HG02759 (cell line): ENCODE results near the gene DOCK9.
"Not testable (repeated sequence)": the region's sequence is repeated elsewhere in the genome, so short reads cannot be mapped to it uniquely, and the experiment has no call there.

Experiments used
- ATAC-seq: cut with Tn5 transposase; IDR thresholded peaks from one replicate; pipeline ENCODE4 v1.9.1; 2021; ENCODE audit warnings: mild to moderate bottlenecking, moderate library complexity; ENCODE audit not compliant: unreplicated experiment

The DOCK9 gene

GRCh38 chr13:98829541-98829940 is 148.3 kb downstream of the DOCK9 start:
- ATAC-seq = no peak

- ATAC-seq = no peak
Observed at GRCh38 chr13:98828614-98829013, 149.2 kb downstream of the DOCK9 start.

GRCh38 chr13:98827449-98827848 is 150.4 kb downstream of the DOCK9 start:
- no peak for ATAC-seq

GRCh38 chr13:98826146-98826545 is 151.7 kb downstream of the DOCK9 start:
- ATAC-seq = no peak

- no peak for ATAC-seq
Observed at GRCh38 chr13:98825659-98826058, 152.2 kb downstream of the DOCK9 start.

GRCh38 chr13:98824376-98825160 is 153.3 kb downstream of the DOCK9 start:
- ATAC-seq = no peak

GRCh38 chr13:98823442-98823841 is 154.4 kb downstream of the DOCK9 start:
- no peak for ATAC-seq

- ATAC-seq = no peak
Observed at GRCh38 chr13:98822225-98822606, 155.6 kb downstream of the DOCK9 start.

- no peak for ATAC-seq
Observed at GRCh38 chr13:98821372-98822224, 156.3 kb downstream of the DOCK9 start.

GRCh38 chr13:98820744-98821371 is 157.0 kb downstream of the DOCK9 start:
- no peak for ATAC-seq

- no peak for ATAC-seq
Observed at GRCh38 chr13:98820300-98820699, 157.6 kb downstream of the DOCK9 start.

GRCh38 chr13:98819382-98820010 is 158.4 kb downstream of the DOCK9 start:
- ATAC-seq = no peak

- no peak for ATAC-seq
Observed at GRCh38 chr13:98816406-98816805, 161.5 kb downstream of the DOCK9 start.

- no peak for ATAC-seq
Observed at GRCh38 chr13:98813993-98814392, 163.9 kb downstream of the DOCK9 start.

GRCh38 chr13:98812186-98812790 is 165.6 kb downstream of the DOCK9 start:
- not testable (repeated sequence) for ATAC-seq

- ATAC-seq = no peak
Observed at GRCh38 chr13:98810746-98811145, 167.1 kb downstream of the DOCK9 start.

- ATAC-seq = no peak
Observed at GRCh38 chr13:98809345-98809777, 168.5 kb downstream of the DOCK9 start.

- no peak for ATAC-seq
Observed at GRCh38 chr13:98807774-98808173, 170.1 kb downstream of the DOCK9 start.

- ATAC-seq = no peak
Observed at GRCh38 chr13:98804336-98804855, 173.5 kb downstream of the DOCK9 start.

GRCh38 chr13:98803921-98804320 is 173.9 kb downstream of the DOCK9 start:
- ATAC-seq = no peak
